Measurements from ENCODE around the gene APEH. TPM values are rescaled to one million over a fixed set of nuclear protein-coding genes. Genes with fewer than 3 reads are reported as not detected.

APEH gene
- total and polyA plus RNA-seq, 2 donors (not counting 1 experiment from before 2014, with no cell fraction given): 52.6 to 137 TPM

GRCh38 chr3:49650177-49650576 is 24.0 kb upstream of the APEH start:
- Histone ChIP-seq H3K4me2 (ENCODE audit: extremely low read depth, insufficient read depth, low read length) (no peak overlapping the region), H3K4me1 (ENCODE audit: control insufficient read depth, extremely low read depth, insufficient read depth, low read length) (no peaks in the 10 kb centered on the region), H3K4me3 (replicated peaks in 1 of 4; ENCODE audit: control extremely low read depth in 1 of 4, insufficient read depth in 1 of 4, low read depth in 3 of 4, low read length in 4 of 4) (no peak overlapping the region), H3K36me3 (ENCODE audit: control insufficient read depth, insufficient read depth, low read length) (no peaks in the 10 kb centered on the region), H3K27ac (ENCODE audit: insufficient read depth, low read length) (no peak overlapping the region), H3K9ac (ENCODE audit: insufficient read depth, low read length) (no peak overlapping the region), H3K9me3 (ENCODE audit: control insufficient read depth, insufficient read depth, low read depth, low read length) (no peaks in the 10 kb centered on the region), H4K20me1 (ENCODE audit: control insufficient read depth, extremely low read depth, insufficient read depth, low read length) (no peaks in the 10 kb centered on the region), H2AFZ (ENCODE audit: low read length) (no peak overlapping the region), H3K27me3 (ENCODE audit: control insufficient read depth, insufficient read depth, low read length) (no peaks in the 10 kb centered on the region), H3K79me2 (ENCODE audit: control insufficient read depth, insufficient read depth, low read length) (no peaks in the 10 kb centered on the region)
- TF ChIP-seq EZH2 (IDR thresholded peaks at IDR 0.05; ENCODE audit: low read length, missing control alignments) (no peak), CTCF (conservative IDR thresholded peaks at IDR 0.05 in 1 of 2, IDR thresholded peaks at IDR 0.05 in 1 of 2; ENCODE audit: low read depth in 1 of 2, low read length in 2 of 2) (no peak)
- no peak for DNase-seq (ENCODE audit: low read depth in 2 of 2)

GRCh38 chr3:49650637-49651036 is 23.5 kb upstream of the APEH start:
- Histone ChIP-seq H3K4me2 (ENCODE audit: extremely low read depth, insufficient read depth, low read length) (no peak overlapping the region), H3K4me1 (ENCODE audit: control insufficient read depth, extremely low read depth, insufficient read depth, low read length) (no peaks in the 10 kb centered on the region), H3K27me3 (ENCODE audit: control insufficient read depth, insufficient read depth, low read length) (no peaks in the 10 kb centered on the region), H3K27ac (ENCODE audit: insufficient read depth, low read length) (no peak overlapping the region), H3K4me3 (replicated peaks in 1 of 4; ENCODE audit: control extremely low read depth in 1 of 4, insufficient read depth in 1 of 4, low read depth in 3 of 4, low read length in 4 of 4) (no peak overlapping the region), H3K9ac (ENCODE audit: insufficient read depth, low read length) (no peak overlapping the region), H3K79me2 (ENCODE audit: control insufficient read depth, insufficient read depth, low read length) (no peaks in the 10 kb centered on the region), H4K20me1 (ENCODE audit: control insufficient read depth, extremely low read depth, insufficient read depth, low read length) (no peaks in the 10 kb centered on the region), H2AFZ (ENCODE audit: low read length) (no peak overlapping the region), H3K9me3 (ENCODE audit: control insufficient read depth, insufficient read depth, low read depth, low read length) (no peaks in the 10 kb centered on the region), H3K36me3 (ENCODE audit: control insufficient read depth, insufficient read depth, low read length) (no peaks in the 10 kb centered on the region)
- TF ChIP-seq EZH2 (IDR thresholded peaks at IDR 0.05; ENCODE audit: low read length, missing control alignments) (no peak), CTCF (conservative IDR thresholded peaks at IDR 0.05 in 1 of 2, IDR thresholded peaks at IDR 0.05 in 1 of 2; ENCODE audit: low read depth in 1 of 2, low read length in 2 of 2) (no peak)
- no peak for DNase-seq (ENCODE audit: low read depth in 2 of 2)

- no peaks in the 10 kb centered on the region for H3K79me2 ChIP-seq (ENCODE audit: control insufficient read depth, insufficient read depth, low read length)
- H3K36me3 ChIP-seq (ENCODE audit: control insufficient read depth, insufficient read depth, low read length): no peaks in the 10 kb centered on the region
- H3K9ac ChIP-seq (ENCODE audit: insufficient read depth, low read length): no peak overlapping the region
- H3K4me1 ChIP-seq (ENCODE audit: control insufficient read depth, extremely low read depth, insufficient read depth, low read length): no peaks in the 10 kb centered on the region
- no peak for TF ChIP-seq EZH2 (IDR thresholded peaks at IDR 0.05; ENCODE audit: low read length, missing control alignments)
- no peak for TF ChIP-seq CTCF (conservative IDR thresholded peaks at IDR 0.05 in 1 of 2, IDR thresholded peaks at IDR 0.05 in 1 of 2; ENCODE audit: low read depth in 1 of 2, low read length in 2 of 2)
- H3K27ac ChIP-seq (ENCODE audit: insufficient read depth, low read length): no peak overlapping the region
- no peak overlapping the region for H2AFZ ChIP-seq (ENCODE audit: low read length)
- H4K20me1 ChIP-seq (ENCODE audit: control insufficient read depth, extremely low read depth, insufficient read depth, low read length): no peaks in the 10 kb centered on the region
- H3K9me3 ChIP-seq (ENCODE audit: control insufficient read depth, insufficient read depth, low read depth, low read length): no peaks in the 10 kb centered on the region
- H3K27me3 ChIP-seq (ENCODE audit: control insufficient read depth, insufficient read depth, low read length): no peaks in the 10 kb centered on the region
- H3K4me2 ChIP-seq (ENCODE audit: extremely low read depth, insufficient read depth, low read length): no peak overlapping the region
- no peak overlapping the region for H3K4me3 ChIP-seq (replicated peaks in 1 of 4; ENCODE audit: control extremely low read depth in 1 of 4, insufficient read depth in 1 of 4, low read depth in 3 of 4, low read length in 4 of 4)
- no peak for DNase-seq (ENCODE audit: low read depth in 2 of 2)
Measured at GRCh38 chr3:49652218-49652902, 21.8 kb upstream of the APEH start.

All from fibroblast of lung (primary cell).